HG03558 (cell line): ENCODE results near the gene ASGR1.
"Not testable (repeated sequence)": the region's sequence is repeated elsewhere in the genome, so short reads cannot be mapped to it uniquely, and the experiment has no call there.

Source experiments
- ATAC-seq: cut with Tn5 transposase; IDR thresholded peaks from one replicate; pipeline ENCODE4 v1.9.1; 2021; ENCODE audit warnings: moderate number of reproducible peaks; ENCODE audit not compliant: unreplicated experiment; ENCODE audit errors: extremely low read depth

ASGR1 gene

DNA sequence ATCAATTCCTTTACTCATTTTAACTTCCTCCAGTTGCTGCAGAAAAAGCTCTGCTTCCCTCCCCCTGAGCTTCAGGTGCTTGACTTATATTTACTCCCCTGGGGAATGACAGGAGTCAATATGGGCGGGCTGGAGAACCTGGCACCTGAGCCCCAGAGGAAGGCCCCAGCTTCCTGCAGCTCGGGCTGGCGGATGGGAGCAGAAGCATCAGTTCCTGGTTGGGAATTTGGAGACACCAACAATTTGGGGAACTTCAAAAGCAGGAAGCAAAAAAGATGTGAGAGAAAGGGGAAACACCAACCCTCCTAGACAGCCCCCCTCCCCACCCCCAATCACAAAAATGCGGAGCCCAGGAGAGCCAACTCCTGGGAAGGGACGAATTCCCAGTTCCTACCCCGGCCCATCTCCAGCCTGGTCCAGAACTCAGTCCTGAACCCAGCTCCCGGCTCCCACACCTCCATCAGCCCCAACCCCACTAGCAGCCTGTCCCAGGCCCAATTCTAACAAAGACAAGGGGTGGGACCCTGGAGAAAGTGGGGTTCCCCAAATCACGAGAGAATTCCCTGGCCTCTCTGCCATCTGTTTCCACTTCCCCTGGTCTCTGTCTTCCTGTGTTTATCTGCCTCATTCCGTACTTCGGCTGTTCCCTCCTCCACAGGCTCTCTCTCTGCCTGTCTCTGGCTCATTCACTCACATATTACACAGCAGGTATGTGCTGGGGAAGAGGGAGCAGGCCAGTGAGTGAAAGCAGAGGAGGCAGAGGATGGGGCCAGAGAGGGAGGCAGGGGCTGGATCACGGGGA is 48.3 kb downstream of the ASGR1 start:
- no peak for ATAC-seq

DNA sequence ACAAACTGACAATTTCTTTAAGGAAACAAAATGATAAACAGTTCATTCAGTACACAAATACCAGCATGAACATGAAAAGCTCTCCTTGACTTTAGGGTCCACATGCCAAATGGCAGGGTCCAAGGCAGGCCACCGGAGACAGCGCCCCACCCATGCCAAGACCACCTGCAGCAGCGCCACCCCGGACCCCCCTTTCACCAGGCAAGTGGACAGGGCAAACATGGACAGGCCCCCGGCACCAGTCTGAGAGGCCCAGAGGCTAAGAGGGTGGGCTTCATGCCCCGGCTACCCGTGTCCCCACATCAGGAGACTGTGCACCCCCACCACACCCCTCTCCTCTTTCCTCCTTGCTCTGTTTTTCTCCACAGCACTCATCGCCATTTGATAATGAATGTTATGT is 49.9 kb downstream of the ASGR1 start:
- no peak for ATAC-seq

DNA sequence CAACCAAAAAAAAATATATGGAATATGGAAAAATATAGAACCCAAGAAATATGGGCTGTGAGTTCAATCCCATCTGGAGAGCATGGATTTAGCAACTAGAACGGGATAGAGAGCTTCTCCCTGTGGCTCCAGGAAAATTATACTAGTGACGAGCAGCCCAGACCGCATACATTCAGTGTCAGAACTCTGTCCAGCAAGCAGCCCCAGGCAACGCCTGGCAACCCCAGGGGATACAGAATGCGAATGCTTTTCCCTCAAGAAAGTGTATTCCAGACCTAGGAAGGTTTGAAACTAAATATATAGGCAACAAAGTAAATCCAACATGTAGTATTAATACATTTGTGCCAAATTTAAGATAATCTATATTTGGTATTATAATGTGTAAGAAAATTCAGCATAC is 51.0 kb downstream of the ASGR1 start:
- ATAC-seq = no peak

DNA sequence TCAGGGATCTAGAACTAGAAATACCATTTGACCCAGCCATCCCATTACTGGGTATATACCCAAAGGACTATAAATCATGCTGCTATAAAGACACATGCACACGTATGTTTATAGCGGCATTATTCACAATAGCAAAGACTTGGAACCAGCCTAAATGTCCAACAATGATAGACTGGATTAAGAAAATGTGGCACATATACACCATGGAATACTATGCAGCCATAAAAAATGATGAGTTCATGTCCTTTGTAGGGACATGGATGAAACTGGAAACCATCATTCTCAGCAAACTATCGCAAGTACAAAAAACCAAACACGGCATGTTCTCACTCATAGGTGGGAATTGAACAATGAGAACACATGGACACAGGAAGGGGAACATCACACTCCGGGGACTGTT is 51.7 kb downstream of the ASGR1 start:
- not testable (repeated sequence) for ATAC-seq

DNA sequence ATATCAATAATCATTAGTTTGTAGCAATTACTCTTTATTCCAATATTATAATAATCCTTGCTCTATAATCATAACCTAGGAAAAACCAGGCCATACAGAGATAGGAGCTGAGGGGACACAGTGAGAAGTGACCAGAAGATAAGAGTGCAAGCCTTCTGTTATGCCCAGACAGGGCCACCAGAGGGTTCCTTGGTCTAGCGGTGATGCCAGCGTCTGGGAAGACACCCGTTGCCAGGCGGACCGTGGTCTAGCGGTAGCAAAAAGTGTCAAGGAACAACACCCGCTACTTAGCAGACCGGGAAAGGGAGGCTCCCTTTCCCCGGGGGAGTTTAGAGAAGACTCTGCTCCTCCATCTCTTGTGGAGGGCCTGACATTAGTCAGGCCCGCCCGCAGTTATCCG is 52.8 kb downstream of the ASGR1 start:
- ATAC-seq = not testable (repeated sequence)

DNA sequence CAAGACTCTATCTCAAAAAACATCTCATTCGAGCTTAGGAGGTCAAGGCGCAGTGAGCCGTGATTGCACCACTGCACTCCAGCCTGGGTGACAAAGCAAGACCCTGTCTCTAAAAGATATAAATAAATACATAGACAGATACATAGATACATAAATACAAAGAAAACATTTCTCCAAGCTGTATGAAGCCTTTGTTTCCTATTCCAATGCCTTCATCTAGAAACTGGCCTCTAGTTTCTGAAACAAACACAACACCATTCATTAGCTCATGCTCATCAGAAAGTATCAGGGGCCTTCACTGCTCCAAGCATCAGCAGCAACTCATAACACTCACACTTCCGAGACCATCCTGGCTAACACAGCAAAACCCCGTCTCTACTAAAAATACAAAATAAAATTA is 54.2 kb downstream of the ASGR1 start:
- no peak for ATAC-seq

DNA sequence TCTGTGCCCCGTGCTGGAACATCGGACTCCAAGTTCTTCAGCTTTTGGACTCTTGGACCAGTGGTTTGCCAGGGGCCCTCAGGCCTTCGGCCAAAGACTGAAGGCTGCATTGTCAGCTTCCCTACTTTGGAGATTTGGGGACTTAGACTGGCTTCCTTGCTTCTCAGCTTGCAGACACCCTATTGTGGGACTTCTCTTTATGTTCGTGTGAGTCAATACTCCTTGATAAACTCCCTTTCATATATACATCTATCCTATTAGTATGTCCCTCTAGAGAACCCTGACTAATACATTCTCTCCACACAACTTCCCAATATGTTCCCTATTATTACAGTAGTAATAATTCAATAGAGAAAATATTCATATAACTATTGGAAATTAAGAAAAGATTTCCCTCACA is 55.3 kb downstream of the ASGR1 start:
- no peak for ATAC-seq
